ENCODE data around the gene KIF5C. TPM values are rescaled to one million over a fixed set of nuclear protein-coding genes. Genes with fewer than 3 reads are reported as not detected.

Gene KIF5C
- total RNA-seq, 2 experiments from 2014 or later = 10.2 to 11.1 TPM

GRCh38 chr2:148865512-148865911, 9.5 kb upstream of the KIF5C start:
- Mint-ChIP-seq H3K27me3 (peaks cover 22% of the 10 kb centered on the region), H3K4me3 (no peak overlapping the region), H3K4me1 (ENCODE audit: low read depth) (no peaks in the 10 kb centered on the region), H3K9me3 (no peaks in the 10 kb centered on the region), H3K27ac (no peak overlapping the region), H3K36me3 (ENCODE audit: low read depth) (no peaks in the 10 kb centered on the region)
- DNase-seq (no peak), ATAC-seq (no peak)
- ChIA-PET CTCF (interaction anchor here (0.7 kb wide), 1 partner anchor 76 kb away, joined by 3 read pairs; no protein-coding TSS in a partner anchor), POLR2A (no interaction called here)
- intact Hi-C loops (cut with micrococcal nuclease) = no loop called here
- TF ChIP-seq CTCF (IDR thresholded peaks at IDR 0.05) = no peak

GRCh38 chr2:148866091-148866490, 8.9 kb upstream of the KIF5C start:
- POLR2A ChIA-PET = no interaction called here
- no peak for DNase-seq
- TF ChIP-seq CTCF (IDR thresholded peaks at IDR 0.05) = no peak
- no peaks in the 10 kb centered on the region for H3K9me3 Mint-ChIP-seq
- no peaks in the 10 kb centered on the region for H3K36me3 Mint-ChIP-seq (ENCODE audit: low read depth)
- H3K27me3 Mint-ChIP-seq = peaks cover 21% of the 10 kb centered on the region
- intact Hi-C loops (cut with micrococcal nuclease) = no loop called here
- H3K4me1 Mint-ChIP-seq (ENCODE audit: low read depth) = no peaks in the 10 kb centered on the region
- no peak for ATAC-seq
- CTCF ChIA-PET = interaction anchor here (0.7 kb wide), 1 partner anchor 77 kb away, joined by 3 read pairs; no protein-coding TSS in a partner anchor
- no peak overlapping the region for H3K4me3 Mint-ChIP-seq
- no peak overlapping the region for H3K27ac Mint-ChIP-seq

GRCh38 chr2:148867079-148867769, 7.8 kb upstream of the KIF5C start:
- H3K4me3 Mint-ChIP-seq = no peak overlapping the region
- no peaks in the 10 kb centered on the region for H3K36me3 Mint-ChIP-seq (ENCODE audit: low read depth)
- ATAC-seq = no peak
- intact Hi-C loops (cut with micrococcal nuclease) = no loop called here
- no peaks in the 10 kb centered on the region for H3K4me1 Mint-ChIP-seq (ENCODE audit: low read depth)
- H3K9me3 Mint-ChIP-seq = no peaks in the 10 kb centered on the region
- no peak for DNase-seq
- ChIA-PET POLR2A (no interaction called here), CTCF (no interaction called here)
- no peak for TF ChIP-seq CTCF (IDR thresholded peaks at IDR 0.05)
- H3K27me3 Mint-ChIP-seq = peaks cover 21% of the 10 kb centered on the region
- no peak overlapping the region for H3K27ac Mint-ChIP-seq

- peaks cover 10% of the 10 kb centered on the region for H3K4me1 Mint-ChIP-seq (ENCODE audit: low read depth)
- ATAC-seq = peak; percentile 11
- no peak overlapping the region for H3K27ac Mint-ChIP-seq
- ChIA-PET CTCF (interaction anchor here (1.9 kb wide), 1 partner anchor 52 kb away, joined by 4 read pairs; no protein-coding TSS in a partner anchor), POLR2A (no interaction called here)
- intact Hi-C loops (cut with micrococcal nuclease) = loop anchor here (10.0 kb wide), 2 partner anchors 231 to 321 kb away; partner anchors contain the start of gene EPC2
- no peak for TF ChIP-seq CTCF (IDR thresholded peaks at IDR 0.05)
- peak overlapping the region; percentile 82 for H3K4me3 Mint-ChIP-seq
- DNase-seq = peak; percentile 11
- H3K27me3 Mint-ChIP-seq = peaks cover 19% of the 10 kb centered on the region
- peaks cover 3% of the 10 kb centered on the region for H3K36me3 Mint-ChIP-seq (ENCODE audit: low read depth)
- no peaks in the 10 kb centered on the region for H3K9me3 Mint-ChIP-seq
Observed at GRCh38 chr2:148875387-148876051, 492 bp downstream of the KIF5C start.

- peaks cover 10% of the 10 kb centered on the region for H3K4me1 Mint-ChIP-seq (ENCODE audit: low read depth)
Observed at GRCh38 chr2:148876202-148876594, 1.2 kb downstream of the KIF5C start.

More at GRCh38 chr2:148876202-148876594, 1.2 kb downstream of the KIF5C start:
- CTCF ChIA-PET = interaction anchor here (1.9 kb wide), 1 partner anchor 51 kb away, joined by 4 read pairs; no protein-coding TSS in a partner anchor
- Mint-ChIP-seq H3K4me3 (peak overlapping the region; percentile 82), H3K36me3 (ENCODE audit: low read depth) (peaks cover 6% of the 10 kb centered on the region), H3K9me3 (no peaks in the 10 kb centered on the region), H3K27me3 (peaks cover 19% of the 10 kb centered on the region), H3K27ac (peak overlapping the region; percentile 66)
- intact Hi-C loops (cut with micrococcal nuclease) = loop anchor here (10.0 kb wide), 2 partner anchors 231 to 321 kb away; partner anchors contain the start of gene EPC2
- POLR2A ChIA-PET = interaction anchor here (1.2 kb wide), 1 partner anchor 11 kb away, joined by 3 read pairs; no protein-coding TSS in a partner anchor
- DNase-seq (peak; percentile 36), ATAC-seq (peak; percentile 21)
- TF ChIP-seq CTCF (IDR thresholded peaks at IDR 0.05) = no peak

All from activated CD8-positive, alpha-beta T cell treated with anti-CD3 and anti-CD28 coated beads for 36 hours (primary cell).